GM15510 (cell line): ENCODE data around the gene CCND1.

ENCODE experiments used
- POLR2A ChIP-seq: IDR thresholded peaks from 3 replicates; pipeline ENCODE4 v1.6.1; 2011; ENCODE audit warnings: borderline replicate concordance; ENCODE audit not compliant: insufficient read length; ENCODE audit errors: extremely low read depth

The CCND1 gene

DNA sequence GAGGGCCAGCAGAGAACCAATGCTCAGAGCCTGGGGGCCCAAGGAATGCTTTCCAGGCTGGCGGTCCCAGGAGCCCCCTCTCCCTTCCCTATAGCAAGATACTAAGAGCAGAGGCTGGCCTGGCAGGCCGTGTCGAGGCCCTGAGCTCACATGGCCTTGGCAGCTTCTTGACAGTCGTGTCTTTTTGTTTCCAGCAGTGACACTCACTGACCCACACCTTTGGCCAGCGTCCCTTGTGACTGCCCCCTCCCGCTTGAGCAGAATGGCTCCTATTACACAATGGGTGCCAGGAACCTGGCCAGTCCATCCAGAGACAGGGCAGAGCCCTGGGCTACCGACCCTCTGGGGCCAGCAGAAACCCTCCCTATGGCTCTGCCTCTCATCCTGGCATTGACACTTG is 6.4 kb upstream of the CCND1 start:
- TF ChIP-seq POLR2A: no peak

GRCh38 chr11:69635195-69635594 is 5.8 kb upstream of the CCND1 start:
- no peak for TF ChIP-seq POLR2A

DNA sequence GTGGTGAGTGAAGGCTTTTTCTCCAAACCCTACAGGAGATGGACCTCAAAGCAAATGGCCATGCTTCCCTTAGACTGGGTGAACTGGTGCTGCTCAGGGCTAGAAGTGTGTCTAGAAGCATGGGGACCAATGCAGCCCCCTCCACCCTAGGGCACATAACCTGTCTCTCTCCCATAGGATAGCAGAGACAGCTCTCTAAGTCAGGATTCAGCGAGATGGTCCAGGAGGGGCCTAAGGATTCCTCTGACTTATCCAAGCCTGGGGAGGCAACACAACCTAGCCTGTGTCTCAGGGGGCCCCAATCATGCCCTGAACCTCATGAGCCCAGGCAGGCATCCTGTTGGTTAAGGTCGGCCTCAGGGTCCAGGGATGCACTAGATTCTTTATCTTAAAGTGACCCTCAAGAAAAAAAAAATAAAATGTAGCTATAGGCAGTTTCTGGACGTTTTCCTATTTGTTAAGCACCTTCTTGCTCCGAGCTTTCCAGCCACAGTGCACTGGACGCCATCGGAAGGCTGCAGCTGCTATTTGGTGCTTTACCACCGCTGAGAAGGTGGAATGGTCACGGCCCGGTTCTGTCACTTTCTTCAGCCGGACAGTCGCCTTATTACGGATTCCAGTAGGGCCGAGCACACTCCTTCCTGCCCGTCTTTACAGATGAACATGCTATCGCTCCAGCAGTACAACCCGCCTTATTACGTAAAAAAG is 5.0 kb upstream of the CCND1 start:
- TF ChIP-seq POLR2A: no peak

DNA sequence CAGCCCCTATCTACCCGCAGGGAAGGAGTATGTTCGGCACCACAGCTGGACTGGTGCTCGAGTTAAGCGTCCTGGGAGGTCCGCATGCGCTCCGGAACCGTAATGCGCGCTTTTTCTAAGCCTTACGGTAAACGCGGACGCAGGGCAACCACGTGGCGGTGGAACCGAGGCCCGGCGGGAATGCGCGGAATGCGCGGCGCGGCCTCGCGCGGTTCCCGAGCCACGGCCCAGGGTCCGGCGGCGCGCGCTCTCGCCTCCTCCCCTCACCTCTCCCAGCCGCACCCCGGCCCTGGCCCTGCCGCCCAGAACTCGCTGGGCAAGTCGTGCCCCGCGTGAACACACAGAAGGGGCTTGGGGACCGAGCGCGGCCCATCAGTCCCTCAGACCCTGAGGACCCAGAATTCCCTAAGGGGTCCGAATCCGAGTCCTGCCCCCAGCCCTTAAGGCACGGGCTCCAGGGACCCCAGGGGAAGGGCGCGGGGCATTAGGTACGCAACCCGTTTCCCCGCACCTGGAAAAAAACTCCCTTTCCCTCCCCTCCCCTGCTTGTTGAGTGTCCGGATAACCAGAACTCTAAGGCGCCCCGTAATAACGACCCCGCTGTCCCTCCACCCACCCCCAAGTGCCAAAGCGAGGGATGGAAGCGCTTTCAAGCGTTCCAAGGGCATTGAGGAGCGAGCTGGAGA is 4.3 kb upstream of the CCND1 start:
- TF ChIP-seq POLR2A: no peak

- no peak for TF ChIP-seq POLR2A
These were observed 3.6 kb upstream of the CCND1 start for GRCh38 chr11:69637198-69637940.

- TF ChIP-seq POLR2A: no peak
These were observed 2.8 kb upstream of the CCND1 start for GRCh38 chr11:69637941-69638871.

DNA sequence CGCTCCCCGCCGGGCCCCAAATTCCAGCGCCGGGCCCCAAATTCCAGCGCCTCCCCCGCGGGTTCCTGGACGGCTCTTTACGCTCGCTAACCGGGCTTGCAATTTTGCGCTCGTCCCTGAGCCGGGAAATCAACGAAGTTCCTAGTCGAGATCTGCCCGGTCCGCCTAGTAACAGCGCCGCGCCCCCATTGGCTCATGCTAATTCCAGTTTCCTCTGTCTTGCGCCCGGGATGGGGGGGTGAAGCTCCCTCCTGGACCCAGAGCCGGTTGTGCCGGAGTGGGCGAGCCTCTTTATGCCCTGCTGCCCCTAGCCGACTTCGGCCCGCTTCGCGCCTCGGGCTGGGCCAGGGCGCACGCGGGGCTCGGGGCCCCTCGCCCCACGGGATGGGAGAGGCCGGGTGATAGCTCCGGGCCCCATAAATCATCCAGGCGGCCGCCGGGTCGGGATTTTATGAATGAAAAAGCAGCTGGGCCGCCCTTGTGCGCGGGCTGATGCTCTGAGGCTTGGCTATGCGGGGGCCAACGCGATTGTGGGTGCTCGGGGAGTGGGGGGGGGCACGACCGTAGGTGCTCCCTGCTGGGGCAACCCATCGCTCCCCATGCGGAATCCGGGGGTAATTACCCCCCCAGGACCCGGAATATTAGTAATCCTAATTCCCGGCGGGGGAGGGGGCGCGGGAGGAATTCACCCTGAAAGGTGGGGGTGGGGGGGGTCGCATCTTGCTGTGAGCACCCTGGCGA is 1.8 kb upstream of the CCND1 start:
- no peak for TF ChIP-seq POLR2A

- no peak for TF ChIP-seq POLR2A
These were observed 1.1 kb upstream of the CCND1 start for GRCh38 chr11:69639831-69640230.

DNA sequence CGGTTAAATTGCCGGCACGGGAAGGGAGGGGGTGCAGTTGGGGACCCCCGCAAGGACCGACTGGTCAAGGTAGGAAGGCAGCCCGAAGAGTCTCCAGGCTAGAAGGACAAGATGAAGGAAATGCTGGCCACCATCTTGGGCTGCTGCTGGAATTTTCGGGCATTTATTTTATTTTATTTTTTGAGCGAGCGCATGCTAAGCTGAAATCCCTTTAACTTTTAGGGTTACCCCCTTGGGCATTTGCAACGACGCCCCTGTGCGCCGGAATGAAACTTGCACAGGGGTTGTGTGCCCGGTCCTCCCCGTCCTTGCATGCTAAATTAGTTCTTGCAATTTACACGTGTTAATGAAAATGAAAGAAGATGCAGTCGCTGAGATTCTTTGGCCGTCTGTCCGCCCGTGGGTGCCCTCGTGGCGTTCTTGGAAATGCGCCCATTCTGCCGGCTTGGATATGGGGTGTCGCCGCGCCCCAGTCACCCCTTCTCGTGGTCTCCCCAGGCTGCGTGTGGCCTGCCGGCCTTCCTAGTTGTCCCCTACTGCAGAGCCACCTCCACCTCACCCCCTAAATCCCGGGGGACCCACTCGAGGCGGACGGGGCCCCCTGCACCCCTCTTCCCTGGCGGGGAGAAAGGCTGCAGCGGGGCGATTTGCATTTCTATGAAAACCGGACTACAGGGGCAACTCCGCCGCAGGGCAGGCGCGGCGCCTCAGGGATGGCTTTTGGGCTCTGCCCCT is 529 bp upstream of the CCND1 start:
- no peak for TF ChIP-seq POLR2A

GRCh38 chr11:69641681-69642548 is 959 bp downstream of the CCND1 start:
- TF ChIP-seq POLR2A: no peak

DNA sequence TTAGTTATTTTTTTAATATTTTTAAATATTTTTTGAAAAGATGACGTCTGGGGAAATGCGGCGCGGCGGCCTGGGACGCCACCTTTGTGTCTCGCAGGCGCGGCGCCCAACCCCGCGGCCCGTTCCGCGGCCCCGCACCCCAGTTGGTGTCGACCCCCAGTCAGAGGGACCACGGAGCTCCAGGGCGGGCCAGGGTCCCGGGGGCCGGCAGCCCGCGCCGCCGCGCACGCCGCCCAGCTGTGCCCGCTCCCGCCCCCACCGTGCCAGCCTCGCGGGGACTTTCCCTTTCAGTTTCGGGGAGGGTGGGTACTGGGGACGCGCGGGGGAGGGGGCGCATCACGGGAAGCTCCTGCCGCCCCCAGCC is 1.6 kb downstream of the CCND1 start:
- TF ChIP-seq POLR2A: no peak

DNA sequence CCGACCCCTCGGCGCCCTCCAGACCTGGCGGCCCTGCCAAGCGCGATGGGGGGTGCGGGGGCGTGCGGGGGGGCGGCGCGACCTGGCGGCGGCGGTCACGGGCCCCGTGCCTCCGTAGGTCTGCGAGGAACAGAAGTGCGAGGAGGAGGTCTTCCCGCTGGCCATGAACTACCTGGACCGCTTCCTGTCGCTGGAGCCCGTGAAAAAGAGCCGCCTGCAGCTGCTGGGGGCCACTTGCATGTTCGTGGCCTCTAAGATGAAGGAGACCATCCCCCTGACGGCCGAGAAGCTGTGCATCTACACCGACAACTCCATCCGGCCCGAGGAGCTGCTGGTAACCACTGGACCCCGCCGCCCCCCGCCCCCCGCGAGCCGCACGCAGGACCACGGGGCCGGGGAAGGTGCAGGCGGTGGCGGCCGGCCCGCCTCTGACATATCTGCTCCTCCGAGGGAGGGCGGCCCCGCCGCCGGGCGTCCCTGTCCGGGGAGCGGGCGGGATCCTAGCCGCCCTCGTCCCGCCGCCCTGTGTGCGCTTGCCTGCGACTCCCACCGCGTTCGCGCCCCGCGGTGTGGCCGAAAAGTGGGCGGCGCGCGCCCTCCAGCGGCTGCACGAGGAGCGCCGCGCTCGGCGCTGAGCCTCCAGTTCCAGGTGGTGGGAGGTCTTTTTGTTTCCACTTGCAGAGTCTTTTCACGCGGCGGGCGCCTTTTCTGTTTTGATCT is 2.1 kb downstream of the CCND1 start:
- TF ChIP-seq POLR2A: no peak

DNA sequence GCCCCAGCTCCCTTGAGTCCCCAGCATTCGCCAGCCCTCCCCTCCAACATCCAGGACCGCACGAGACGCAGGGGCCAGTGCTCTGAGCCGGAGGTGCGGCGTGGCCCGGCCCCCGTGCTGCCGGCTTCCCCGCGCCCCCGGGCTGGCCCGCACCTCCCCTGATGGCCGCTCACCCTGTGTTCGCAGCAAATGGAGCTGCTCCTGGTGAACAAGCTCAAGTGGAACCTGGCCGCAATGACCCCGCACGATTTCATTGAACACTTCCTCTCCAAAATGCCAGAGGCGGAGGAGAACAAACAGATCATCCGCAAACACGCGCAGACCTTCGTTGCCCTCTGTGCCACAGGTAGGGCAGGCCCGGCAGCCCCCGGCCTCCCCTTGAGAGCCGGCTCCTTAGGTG is 2.7 kb downstream of the CCND1 start:
- no peak for TF ChIP-seq POLR2A
